NT2/D1 (cell line): ENCODE measurements around the gene KCTD3.

ENCODE experiments used
- SUZ12 ChIP-seq: IDR thresholded peaks from 2 replicates; pipeline ENCODE4 v1.6.1; 2011; ENCODE audit not compliant: insufficient read length, insufficient read depth; ENCODE audit errors: extremely low read depth
- YY1 ChIP-seq: IDR thresholded peaks from 2 replicates; pipeline ENCODE4 v1.6.1; 2011; ENCODE audit not compliant: insufficient read length, insufficient read depth
- ZNF274 ChIP-seq: IDR thresholded peaks from 2 replicates; pipeline ENCODE4 v1.6.1; 2011; ENCODE audit warnings: mild to moderate bottlenecking, low read depth, low read length

DNA sequence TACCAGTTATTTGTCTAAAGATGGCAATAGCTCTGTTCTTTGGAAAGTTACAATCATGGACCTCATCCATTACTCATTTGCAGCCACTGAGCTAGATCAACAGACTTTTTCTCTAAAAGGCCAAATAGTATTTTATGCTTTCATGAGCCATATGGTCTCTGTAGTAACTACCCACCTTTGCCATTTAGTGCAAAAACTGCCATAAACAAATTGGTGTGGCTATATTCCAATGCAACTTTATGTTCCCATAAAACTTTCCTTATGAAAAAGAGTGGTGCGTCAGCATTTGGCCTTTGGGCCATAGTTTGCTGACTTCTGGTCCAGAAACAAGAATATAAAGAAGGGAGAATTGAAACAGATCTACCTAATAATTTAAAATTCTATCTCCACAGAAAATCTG is 20.1 kb upstream of the KCTD3 start:
- no peak for TF ChIP-seq SUZ12
- no peak for TF ChIP-seq YY1
- no peak for TF ChIP-seq ZNF274
